Fibroblast of skin of left biceps (primary cell): Measurements from ENCODE around the gene IGFBP1.
"Not testable (repeated sequence)": the region's sequence is repeated elsewhere in the genome, so short reads cannot be mapped to it uniquely, and the experiment has no call there.

Experiments used
- DNase-seq, 2 experiments: peaks; one replicate each; pipeline ENCODE4 v3.0.0-alpha.2; 2013; ENCODE audit warnings: low read depth in 2 of 2

IGFBP1 gene

DNA sequence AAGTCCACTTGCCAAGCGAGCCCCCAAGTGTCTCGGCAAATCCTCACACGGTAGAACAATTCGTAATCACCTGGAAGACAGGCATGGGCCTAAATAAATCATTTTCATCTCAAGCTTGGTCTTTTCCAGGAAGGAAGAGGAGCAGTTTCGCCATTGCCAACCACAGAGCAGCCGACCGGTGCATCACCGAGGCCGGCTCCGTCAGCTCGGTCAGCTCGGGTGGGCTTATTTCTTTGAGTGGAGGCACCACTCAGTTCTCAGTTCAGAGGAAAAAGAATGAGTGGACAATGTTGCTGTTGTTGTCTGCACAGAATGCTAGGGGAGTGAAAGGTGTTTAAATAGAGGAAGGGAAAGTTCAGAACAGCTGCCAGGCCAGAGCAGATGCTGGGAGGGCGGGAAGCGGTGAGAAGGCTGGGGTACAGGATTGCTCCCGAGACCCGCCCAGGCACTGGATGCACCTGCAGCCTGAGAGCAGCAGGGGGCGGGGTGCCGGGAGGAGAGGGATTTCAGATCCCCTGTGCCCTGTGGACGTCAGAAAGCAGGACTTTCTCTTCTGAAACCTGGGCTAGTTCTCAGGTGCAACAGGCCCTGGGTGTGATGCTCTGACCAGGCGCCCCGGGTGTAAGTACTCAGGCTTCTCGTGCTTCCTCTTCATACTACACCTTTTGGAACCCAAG, 50.5 kb downstream of the IGFBP1 start:
- DNase-seq = no peak

DNA sequence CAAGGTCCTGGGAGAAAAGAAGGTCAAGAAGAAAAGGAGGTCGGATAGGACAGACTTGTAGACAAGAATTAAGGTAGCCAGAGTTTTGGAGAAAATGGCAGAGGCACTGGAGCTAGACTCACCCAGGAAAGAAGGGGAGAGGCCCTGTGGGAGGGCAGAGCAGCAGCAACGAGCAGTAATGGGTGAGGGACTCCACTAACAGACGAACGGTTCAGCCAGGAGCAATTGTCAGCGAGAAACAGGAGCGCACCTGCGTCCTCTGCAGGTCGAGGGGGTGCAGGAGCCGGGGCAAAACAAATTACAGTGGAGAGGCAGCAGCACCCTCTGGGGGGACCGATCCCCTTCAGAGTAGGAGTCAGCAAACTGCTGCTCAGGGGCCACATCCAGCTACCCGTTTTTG, 51.3 kb downstream of the IGFBP1 start:
- DNase-seq = no peak

DNA sequence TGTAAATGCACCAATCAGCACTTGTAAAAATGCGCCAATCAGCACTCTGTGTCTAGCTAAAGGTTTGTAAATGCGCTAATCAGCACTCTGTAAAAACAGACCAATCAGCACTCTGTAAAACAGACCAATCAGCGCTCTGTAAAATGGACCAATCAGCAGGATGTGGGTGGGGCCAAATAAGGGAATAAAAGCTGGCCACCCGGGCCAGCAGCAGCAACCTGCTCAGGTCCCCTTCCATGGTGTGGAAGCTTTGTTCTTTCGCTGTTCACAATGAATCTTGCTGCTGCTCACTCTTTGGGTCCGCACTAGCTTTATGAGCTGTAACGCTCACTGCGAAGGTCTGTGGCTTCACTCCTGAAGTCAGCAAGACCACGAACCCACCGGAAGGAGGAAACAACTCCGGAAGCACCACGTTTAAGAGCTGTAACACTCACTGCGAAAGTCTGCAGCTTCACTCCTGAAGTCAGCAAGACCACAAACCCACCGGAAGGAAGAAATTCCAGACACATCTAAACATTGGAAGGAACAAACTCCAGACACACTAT, 52.0 kb downstream of the IGFBP1 start:
- DNase-seq = not testable (repeated sequence)

DNA sequence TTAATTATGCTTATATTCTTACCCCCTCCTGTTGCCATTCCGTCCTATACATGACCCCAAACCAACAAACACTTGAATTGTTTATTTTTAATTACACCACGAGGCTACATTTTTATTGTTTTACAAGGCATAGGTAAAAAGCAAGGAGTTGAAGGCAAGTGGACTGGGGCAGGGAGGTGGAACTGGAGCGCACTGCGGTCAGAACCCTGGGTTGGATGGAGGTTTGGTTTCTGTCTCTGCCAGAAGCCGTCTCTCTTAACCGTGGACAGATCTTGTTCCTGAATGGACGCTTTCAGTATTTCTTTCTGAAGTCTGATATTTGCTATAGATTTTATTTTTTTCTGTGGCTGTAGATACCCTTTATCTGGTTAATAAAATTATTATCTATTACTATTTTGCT, 52.7 kb downstream of the IGFBP1 start:
- DNase-seq = no peak
